ENCODE measurements around the gene SGSH.
"Not testable (repeated sequence)": the region's sequence is repeated elsewhere in the genome, so short reads cannot be mapped to it uniquely, and the experiment has no call there.

Gene SGSH

GRCh38 chr17:80220054-80220735 lies at the start of gene SGSH, which contains the start of gene SLC26A11:
Gene SGSH (minus strand): TSS chr17:80220333. CDS start chr17:80220313, 20 bp downstream.
Gene SLC26A11 (plus strand): TSS chr17:80220427. CDS start chr17:80221561, 1,134 bp downstream.
- peak; percentile 34 to 75 for DNase-seq (ENCODE audit: low read depth in 2 of 2)

DNA sequence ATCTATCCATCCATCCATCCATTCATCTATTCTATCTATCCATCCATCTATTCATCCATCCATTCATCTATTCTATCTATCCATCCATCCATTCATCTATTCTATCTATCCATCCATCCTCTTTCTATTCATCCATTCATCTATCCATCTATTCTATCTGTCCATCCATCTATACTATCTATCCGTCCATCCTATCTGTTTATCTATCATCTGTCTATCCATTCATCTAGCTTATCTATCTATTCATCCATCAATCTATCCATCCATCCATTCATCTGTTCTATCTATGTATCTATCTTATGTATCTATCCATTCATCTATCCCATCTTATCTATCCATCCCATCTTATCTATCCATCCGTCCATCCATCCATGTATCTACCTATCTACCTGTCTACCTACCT lies 49.3 kb upstream of the SGSH start:
- DNase-seq (ENCODE audit: low read depth in 2 of 2), result no peak

DNA sequence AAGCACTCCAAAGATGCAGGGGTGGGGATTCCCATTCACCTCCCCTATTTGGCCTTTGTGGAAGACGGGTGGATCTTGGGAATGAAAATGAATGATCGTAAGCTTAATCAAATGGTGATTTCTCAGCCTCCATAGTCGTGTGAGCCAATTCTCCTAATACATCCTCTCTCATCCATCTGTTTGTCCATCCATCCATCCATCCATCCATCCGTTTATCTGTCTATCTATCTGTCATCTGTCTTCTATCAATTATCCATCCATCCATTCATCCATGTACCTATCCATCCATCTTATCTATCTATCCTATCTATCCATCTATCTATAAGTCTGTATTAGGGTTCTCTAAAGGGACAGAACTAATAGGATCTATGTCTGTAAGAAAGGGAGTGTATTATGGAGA lies 48.3 kb upstream of the SGSH start:
- no peak for DNase-seq (ENCODE audit: low read depth in 2 of 2)

- DNase-seq (ENCODE audit: low read depth in 2 of 2), result no peak
Observed at GRCh38 chr17:80267391-80267790, 47.3 kb upstream of the SGSH start.

DNA sequence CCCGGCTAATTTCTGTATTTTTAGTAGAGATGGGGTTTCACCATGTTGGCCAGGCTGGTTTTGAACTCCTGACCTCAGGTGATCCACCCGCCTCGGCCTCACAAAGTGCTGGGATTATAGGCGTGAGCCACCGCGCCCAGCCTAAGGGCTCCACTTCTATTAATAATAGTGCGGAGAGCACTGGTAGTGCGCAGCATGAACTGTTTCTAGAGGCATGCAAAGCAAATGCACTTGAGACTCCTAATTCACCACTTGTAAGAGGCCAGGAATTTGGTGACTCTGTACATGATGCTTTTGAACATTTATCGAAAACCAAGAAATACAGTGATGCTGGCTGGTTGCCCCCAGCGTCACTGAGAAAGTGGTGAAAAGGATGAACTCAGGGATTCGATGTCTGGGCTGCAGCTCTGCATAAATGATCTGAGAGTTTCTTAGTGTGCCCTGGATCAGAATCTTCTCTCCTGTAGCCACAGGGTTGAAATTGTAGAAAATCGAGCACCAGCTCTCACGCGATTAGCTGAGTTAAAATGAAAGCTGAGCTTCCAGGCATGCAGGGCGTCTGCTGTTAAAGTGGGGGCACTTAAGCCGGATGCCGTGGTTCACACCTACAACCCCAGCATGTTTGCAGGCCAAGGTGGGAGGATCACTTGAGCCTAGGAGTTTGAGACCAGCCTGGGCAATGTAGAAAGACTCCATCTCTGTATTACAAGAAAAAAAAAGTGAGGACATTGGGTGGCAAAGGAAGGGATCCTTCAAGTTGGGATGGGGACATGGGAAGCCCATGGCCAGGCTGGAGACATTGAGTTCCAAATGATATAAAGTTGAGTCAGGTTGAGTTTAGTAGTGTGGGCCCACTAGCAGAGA lies 45.3 kb upstream of the SGSH start:
- peak; percentile 56 to 62 for DNase-seq (ENCODE audit: low read depth in 2 of 2)

DNA sequence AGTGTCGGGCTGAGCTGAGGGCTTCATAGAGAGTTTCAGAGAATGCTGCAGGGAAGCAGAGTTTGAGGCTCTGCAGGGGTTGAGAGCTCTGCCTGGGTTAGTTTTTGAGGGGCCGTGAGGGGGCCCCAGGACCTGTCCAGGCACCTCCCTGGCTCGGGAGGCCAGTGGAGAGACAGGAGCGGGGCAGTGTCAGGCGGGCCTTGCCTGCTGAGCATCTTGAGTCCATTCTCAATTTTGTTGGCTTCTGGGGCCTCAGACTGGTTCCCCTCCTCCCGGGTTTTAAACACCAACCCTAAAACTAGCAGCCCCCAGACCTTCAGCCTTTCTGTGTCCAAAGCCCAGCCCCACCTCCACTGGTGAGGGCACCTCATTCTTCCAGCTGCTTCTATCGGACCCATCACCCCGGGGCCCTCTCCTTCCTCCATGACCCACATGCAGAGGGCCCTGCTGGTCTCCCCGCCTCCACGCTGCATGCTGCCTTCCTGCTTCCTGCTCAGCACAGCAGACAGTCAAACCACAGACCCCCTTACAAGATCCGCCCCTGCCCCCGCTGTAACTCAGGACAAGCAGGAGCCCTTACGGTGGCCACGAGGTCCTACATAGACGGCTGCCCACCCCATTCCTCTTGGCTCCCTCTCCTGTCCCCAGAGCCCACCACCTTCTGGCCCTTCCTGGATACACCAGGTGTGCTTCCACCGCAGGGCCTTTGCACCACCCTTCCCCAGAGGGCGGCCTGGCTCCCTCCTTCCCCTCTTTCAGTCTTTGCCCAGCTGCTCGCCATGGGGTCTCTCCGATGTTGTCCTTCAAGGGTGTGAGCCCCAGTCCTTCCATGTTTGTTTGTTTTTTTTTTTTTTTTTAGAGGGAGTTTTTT lies 44.3 kb upstream of the SGSH start:
- peak in 1 of 2 experiments; percentile 47 for DNase-seq (ENCODE audit: low read depth in 2 of 2)

DNA sequence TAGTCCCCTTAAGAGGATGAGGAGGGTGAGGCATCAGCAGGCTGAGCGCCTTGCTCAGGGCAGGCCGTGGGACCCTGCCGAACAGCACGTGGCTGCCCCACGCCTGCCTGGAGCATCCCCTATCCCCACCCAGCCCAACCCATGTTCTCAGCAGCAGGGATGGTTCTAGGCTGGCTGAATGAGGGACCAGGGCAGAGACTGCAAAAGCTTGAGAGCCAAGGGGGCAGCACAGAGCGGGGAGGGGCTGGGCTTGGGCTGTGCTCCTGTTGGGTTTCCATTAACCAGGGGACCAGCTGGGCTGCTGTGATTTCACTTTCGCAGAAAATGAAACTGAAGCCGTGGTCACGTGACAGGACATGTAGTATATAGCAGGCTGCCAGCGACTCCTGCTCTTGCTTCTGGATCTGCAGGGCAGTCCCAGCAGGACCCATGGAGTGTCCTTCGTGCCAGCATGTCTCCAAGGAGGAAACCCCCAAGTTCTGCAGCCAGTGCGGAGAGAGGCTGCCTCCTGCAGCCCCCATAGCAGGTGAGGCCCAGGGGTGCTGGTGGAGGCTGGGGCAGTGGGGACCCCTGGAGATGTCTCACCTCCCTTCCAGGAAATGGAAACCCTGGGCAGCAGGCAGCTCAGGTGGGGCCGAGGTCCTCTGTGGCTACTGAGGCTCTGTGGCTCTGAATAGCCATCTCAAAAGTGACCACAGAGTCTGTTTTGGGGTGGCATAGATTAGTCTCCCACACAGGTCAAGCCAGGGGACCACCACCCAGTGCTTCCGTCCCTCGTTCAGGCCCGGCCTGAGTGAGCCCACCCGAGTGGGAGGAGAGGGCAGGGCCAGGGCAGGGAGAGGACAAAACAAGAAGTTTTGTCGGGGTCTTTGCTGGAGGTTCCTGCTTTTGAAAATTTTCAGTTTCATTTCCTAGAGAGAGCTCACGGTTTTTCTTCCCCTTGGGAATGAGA lies 43.4 kb upstream of the SGSH start:
- peak; percentile 82 to 88 for DNase-seq (ENCODE audit: low read depth in 2 of 2)

- no peak for DNase-seq (ENCODE audit: low read depth in 2 of 2)
Observed at GRCh38 chr17:80262775-80263244, 42.7 kb upstream of the SGSH start.

DNA sequence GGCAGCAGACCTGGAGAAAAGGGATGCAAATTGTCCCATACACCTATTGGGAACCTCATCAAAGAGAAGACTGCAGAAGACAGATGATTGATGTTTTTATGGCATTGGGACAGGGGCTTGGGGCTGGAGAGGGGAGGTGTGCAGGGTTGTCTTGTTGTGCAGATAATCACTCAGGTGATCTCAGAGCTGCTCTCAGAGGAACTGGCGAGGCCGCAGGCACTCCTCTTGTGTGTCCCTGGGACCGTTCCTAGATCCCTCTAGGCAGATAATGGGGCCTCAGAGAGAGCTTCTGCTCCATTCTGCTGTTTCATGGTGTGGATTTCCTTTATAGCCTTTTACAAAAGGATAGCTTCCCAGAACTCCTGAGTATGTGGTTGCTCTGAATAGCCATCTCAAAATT lies 42.2 kb upstream of the SGSH start:
- DNase-seq (ENCODE audit: low read depth in 2 of 2), result no peak

GRCh38 chr17:80261895-80262279 lies 41.8 kb upstream of the SGSH start:
- DNase-seq (ENCODE audit: low read depth in 2 of 2), result no peak

- peak in 1 of 2 experiments; percentile 43 for DNase-seq (ENCODE audit: low read depth in 2 of 2)
Observed at GRCh38 chr17:80261159-80261894, 41.2 kb upstream of the SGSH start.

GRCh38 chr17:80260791-80261158 lies 40.6 kb upstream of the SGSH start, which contains the start of gene RNF213:
Gene RNF213 (plus strand): TSS chr17:80260852. CDS start chr17:80263682, 2,830 bp downstream.
- no peak for DNase-seq (ENCODE audit: low read depth in 2 of 2)

DNA sequence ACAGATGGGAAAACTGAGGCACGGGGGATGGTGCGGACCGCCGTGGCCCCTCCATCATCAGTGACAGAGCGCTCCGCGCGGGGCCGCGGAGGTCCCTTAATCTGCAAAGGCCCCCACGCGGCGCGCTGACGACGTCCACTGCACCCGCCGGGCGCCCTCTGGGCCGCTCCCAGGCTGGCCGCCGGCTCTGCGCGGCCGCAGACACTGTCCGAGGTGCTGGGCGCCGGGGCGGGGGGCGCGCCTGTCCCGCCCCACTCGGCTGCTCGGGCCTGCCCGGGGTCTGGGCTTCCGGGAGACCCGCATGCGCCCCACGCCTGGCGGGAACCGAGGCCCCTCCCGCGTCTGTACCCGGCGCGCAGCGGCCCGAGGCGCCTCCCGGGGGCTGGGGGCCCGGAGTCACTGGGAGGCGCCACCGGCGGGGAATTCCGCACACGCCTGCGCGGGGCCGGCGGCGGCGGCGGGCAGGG lies 40.0 kb upstream of the SGSH start:
- peak; percentile 55 to 62 for DNase-seq (ENCODE audit: low read depth in 2 of 2)

- DNase-seq (ENCODE audit: low read depth in 2 of 2), result no peak
Observed at GRCh38 chr17:80259457-80260068, 39.4 kb upstream of the SGSH start.

DNA sequence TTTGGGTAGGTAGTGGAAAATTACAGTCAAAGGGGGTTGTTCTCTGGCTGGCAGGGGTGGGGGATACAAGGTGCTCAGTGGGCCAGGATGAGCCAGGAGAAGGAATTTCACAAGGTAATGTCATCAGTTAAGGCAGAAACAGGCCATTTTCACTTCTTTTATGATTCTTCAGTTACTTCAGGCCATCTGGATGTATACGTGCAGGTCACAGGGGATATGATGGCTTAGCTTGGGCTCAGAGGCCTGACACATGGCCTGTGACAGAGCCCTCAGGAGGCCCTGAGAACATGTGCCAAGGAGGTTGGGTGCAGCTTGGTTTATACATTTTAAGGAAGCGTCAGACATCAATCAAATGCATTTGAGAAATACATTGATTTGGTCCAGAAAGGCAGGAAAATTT lies 38.2 kb upstream of the SGSH start:
- not testable (repeated sequence) for DNase-seq (ENCODE audit: low read depth in 2 of 2)

DNA sequence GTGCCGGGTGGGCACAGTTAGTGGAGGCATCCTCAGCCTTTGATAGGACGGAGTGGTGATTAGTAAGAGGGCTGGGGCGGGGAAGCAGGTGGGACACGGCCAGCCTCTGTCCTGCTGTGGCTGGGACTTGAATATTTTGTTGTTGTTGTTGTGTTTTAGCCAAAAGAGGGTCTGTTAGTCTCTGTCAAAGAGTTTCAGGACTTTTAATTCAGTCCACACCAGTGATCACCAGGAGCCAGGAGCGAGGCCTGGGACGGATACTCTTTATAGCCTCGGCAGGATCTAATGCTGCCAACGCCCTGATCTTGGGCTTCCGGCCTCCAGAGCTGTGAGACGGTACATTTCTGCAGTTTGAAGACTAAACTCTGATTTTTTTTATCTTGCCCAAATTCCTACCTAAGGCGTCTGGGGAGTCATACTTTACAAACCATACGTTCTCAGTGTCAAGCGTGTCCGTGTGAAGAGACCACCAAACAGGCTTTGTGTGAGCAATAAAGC lies 37.6 kb upstream of the SGSH start:
- DNase-seq (ENCODE audit: low read depth in 2 of 2), result no peak

- DNase-seq (ENCODE audit: low read depth in 2 of 2), result no peak
Observed at GRCh38 chr17:80256034-80256350, 35.9 kb upstream of the SGSH start.

GRCh38 chr17:80254396-80255251 lies 34.5 kb upstream of the SGSH start:
- DNase-seq (ENCODE audit: low read depth in 2 of 2), result peak in 1 of 2 experiments; percentile 51

Measured in stimulated activated CD4-positive, alpha-beta T cell treated with anti-CD3 and anti-CD28 coated beads, Interleukin-12 subunit alpha, Interleukin-12 subunit beta, amount 100 ng/mL, for 24 hours (primary cell).